ENCODE measurements around the gene CIAO3. TPM values are rescaled to one million over a fixed set of nuclear protein-coding genes. Genes with fewer than 3 reads are reported as not detected.

The CIAO3 gene
- total RNA-seq, 2 experiments from 2014 or later = 33.3 to 38.2 TPM

DNA sequence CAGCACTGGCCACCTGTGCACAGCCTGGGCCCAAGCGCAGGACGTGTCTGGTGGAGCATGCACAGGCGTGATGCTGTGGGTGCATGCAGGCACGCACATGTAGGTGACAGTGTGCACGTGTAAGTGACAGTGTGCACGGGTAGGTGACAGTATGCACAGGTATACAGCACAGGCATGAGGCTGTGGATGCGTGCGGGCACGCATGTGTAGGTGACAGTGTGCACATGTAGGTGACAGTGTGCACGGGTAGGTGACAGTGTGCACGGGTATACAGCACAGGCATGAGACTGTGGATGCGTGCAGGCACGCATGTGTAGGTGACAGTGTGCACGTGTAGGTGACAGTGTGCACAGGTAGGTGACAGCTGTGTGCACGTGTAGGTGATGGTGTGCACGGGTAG, 39.5 kb upstream of the CIAO3 start:
- ChIA-PET POLR2A (no interaction called here), CTCF (no interaction called here)
- H3K9me3 Mint-ChIP-seq = no peaks in the 10 kb centered on the region
- intact Hi-C loops (cut with DNase I, micrococcal nuclease) = no loop called here
- peaks cover 1% of the 10 kb centered on the region for H3K4me1 ChIP-seq (ENCODE audit: insufficient read depth, low read length)
- H3K4me1 Mint-ChIP-seq (ENCODE audit: low read depth) = no peaks in the 10 kb centered on the region
- ATAC-seq (ENCODE audit: poor library complexity) (no peak), DNase-seq (no peak)
- H3K27ac Mint-ChIP-seq = no peak overlapping the region
- H3K4me3 ChIP-seq (ENCODE audit: low read length) = no peak overlapping the region
- peaks cover 5% of the 10 kb centered on the region for H3K27me3 Mint-ChIP-seq
- H3K36me3 ChIP-seq (ENCODE audit: insufficient read depth, low read length) = no peaks in the 10 kb centered on the region
- H3K36me3 Mint-ChIP-seq (ENCODE audit: low read depth) = peaks cover 5% of the 10 kb centered on the region
- peaks cover 0 to 3% of the 10 kb centered on the region in 2 experiments for H3K27me3 ChIP-seq (ENCODE audit: control insufficient read depth in 1 of 2, insufficient read depth in 2 of 2, low read length in 2 of 2)
- H3K27ac ChIP-seq (ENCODE audit: low read depth in 1 of 2, low read length in 2 of 2) = no peak overlapping the region
- TF ChIP-seq, protein P1, sequence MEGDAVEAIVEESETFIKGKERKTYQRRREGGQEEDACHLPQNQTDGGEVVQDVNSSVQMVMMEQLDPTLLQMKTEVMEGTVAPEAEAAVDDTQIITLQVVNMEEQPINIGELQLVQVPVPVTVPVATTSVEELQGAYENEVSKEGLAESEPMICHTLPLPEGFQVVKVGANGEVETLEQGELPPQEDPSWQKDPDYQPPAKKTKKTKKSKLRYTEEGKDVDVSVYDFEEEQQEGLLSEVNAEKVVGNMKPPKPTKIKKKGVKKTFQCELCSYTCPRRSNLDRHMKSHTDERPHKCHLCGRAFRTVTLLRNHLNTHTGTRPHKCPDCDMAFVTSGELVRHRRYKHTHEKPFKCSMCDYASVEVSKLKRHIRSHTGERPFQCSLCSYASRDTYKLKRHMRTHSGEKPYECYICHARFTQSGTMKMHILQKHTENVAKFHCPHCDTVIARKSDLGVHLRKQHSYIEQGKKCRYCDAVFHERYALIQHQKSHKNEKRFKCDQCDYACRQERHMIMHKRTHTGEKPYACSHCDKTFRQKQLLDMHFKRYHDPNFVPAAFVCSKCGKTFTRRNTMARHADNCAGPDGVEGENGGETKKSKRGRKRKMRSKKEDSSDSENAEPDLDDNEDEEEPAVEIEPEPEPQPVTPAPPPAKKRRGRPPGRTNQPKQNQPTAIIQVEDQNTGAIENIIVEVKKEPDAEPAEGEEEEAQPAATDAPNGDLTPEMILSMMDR (IDR thresholded peaks at IDR 0.05) = no peak
- no peak overlapping the region for H3K4me3 Mint-ChIP-seq
- no peaks in the 10 kb centered on the region for H3K9me3 ChIP-seq (ENCODE audit: control insufficient read depth in 1 of 2, insufficient read depth in 1 of 2, low read length in 2 of 2)

DNA sequence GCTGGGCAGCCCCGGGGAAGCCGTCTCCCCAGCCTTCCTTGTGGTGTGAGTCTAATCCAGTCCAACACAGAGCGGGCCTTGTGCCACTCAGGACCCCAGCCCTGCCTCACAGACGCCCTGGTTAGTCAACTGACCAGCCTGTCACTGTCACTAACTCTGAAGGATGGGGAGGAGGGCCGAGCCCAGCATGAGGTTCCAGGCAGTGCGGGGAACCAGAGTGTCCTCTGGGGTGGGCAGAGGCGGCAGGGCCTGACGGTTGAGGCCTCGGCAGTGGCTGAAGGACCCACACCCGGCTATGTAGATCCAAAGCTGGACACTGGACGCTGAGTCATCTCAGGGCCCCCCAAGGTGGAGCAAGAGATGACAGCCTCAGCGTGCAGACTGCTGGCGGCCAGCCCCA, 38.8 kb upstream of the CIAO3 start:
- Histone ChIP-seq H3K27me3 (ENCODE audit: control insufficient read depth in 1 of 2, insufficient read depth in 2 of 2, low read length in 2 of 2) (peaks cover 0 to 3% of the 10 kb centered on the region in 2 experiments), H3K4me1 (ENCODE audit: insufficient read depth, low read length) (no peaks in the 10 kb centered on the region), H3K36me3 (ENCODE audit: insufficient read depth, low read length) (no peaks in the 10 kb centered on the region), H3K4me3 (ENCODE audit: low read length) (no peak overlapping the region), H3K27ac (ENCODE audit: low read depth in 1 of 2, low read length in 2 of 2) (no peak overlapping the region), H3K9me3 (ENCODE audit: control insufficient read depth in 1 of 2, insufficient read depth in 1 of 2, low read length in 2 of 2) (no peaks in the 10 kb centered on the region)
- Mint-ChIP-seq H3K36me3 (ENCODE audit: low read depth) (no peaks in the 10 kb centered on the region), H3K27ac (no peak overlapping the region), H3K4me1 (ENCODE audit: low read depth) (no peaks in the 10 kb centered on the region), H3K27me3 (peaks cover 5% of the 10 kb centered on the region), H3K4me3 (no peak overlapping the region), H3K9me3 (no peaks in the 10 kb centered on the region)
- no peak for DNase-seq
- no peak for ATAC-seq (ENCODE audit: poor library complexity)
- intact Hi-C loops (cut with DNase I, micrococcal nuclease) = no loop called here
- ChIA-PET CTCF (no interaction called here), POLR2A (no interaction called here)
- TF ChIP-seq, protein P1 (IDR thresholded peaks at IDR 0.05) = no peak

DNA sequence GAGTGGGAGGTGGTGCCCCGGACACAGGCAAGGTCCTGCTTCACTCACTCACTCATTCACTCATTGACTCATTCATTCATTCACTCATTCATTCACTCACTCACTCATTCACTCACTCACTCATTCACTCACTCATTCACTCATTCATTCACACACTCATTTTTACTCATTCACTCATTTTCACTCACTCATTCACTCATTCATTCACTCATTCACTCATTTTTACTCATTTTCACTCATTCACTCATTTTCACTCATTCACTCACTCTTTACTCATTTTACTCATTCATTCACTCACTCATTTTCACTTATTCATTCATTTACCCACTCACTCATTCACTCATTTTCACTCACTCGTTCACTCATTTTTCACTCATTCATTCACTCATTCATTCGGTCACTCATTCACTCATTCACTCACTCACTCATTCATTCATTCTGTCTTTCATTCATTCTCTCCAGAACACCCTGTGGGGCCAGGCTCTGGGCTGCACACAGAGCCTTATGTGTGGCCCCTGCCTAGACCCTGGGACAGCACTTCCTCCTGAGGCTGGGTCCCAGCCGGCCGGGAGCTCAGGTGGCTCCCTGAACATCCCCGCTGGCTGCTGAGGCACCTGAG, 38.2 kb upstream of the CIAO3 start:
- POLR2A ChIA-PET = no interaction called here
- Mint-ChIP-seq H3K36me3 (ENCODE audit: low read depth) (no peaks in the 10 kb centered on the region), H3K9me3 (no peaks in the 10 kb centered on the region), H3K27me3 (peaks cover 5% of the 10 kb centered on the region), H3K4me1 (ENCODE audit: low read depth) (no peaks in the 10 kb centered on the region), H3K4me3 (no peak overlapping the region), H3K27ac (no peak overlapping the region)
- intact Hi-C loops (cut with DNase I, micrococcal nuclease) = no loop called here
- no peak overlapping the region for H3K4me3 ChIP-seq (ENCODE audit: low read length)
- no peak overlapping the region for H3K27ac ChIP-seq (ENCODE audit: low read depth in 1 of 2, low read length in 2 of 2)
- CTCF ChIA-PET = no interaction called here
- DNase-seq (no peak), ATAC-seq (ENCODE audit: poor library complexity) (no peak)
- H3K36me3 ChIP-seq (ENCODE audit: insufficient read depth, low read length) = no peaks in the 10 kb centered on the region
- H3K9me3 ChIP-seq (ENCODE audit: control insufficient read depth in 1 of 2, insufficient read depth in 1 of 2, low read length in 2 of 2) = no peaks in the 10 kb centered on the region
- TF ChIP-seq, protein P1 (IDR thresholded peaks at IDR 0.05) = no peak
- peaks cover 0 to 3% of the 10 kb centered on the region in 2 experiments for H3K27me3 ChIP-seq (ENCODE audit: control insufficient read depth in 1 of 2, insufficient read depth in 2 of 2, low read length in 2 of 2)
- H3K4me1 ChIP-seq (ENCODE audit: insufficient read depth, low read length) = no peaks in the 10 kb centered on the region
